HepG2 (cell line): ENCODE results near the gene CDK3. TPM values are rescaled to one million over a fixed set of nuclear protein-coding genes. Genes with fewer than 3 reads are reported as not detected.

ENCODE experiments used
- ARNTL ChIP-seq: sonication (generic); formaldehyde crosslinking; IDR thresholded peaks from 2 replicates; pipeline ENCODE4 v1.4.0; 2020; ENCODE audit warnings: mild to moderate bottlenecking, missing genetic modification reagents
- CENPX ChIP-seq: sonication (generic); formaldehyde crosslinking; IDR thresholded peaks from 2 replicates; pipeline ENCODE4 v1.9.0; 2021; ENCODE audit warnings: mild to moderate bottlenecking, missing genetic modification reagents, moderate library complexity
- MBD4 ChIP-seq: IDR thresholded peaks from 2 replicates; pipeline ENCODE4 v1.6.1; 2012; ENCODE audit warnings: low read length, inconsistent platforms, borderline replicate concordance
- MEIS1 ChIP-seq: sonication (generic); formaldehyde crosslinking; IDR thresholded peaks from 2 replicates; pipeline ENCODE4 v1.9.0; 2021; ENCODE audit warnings: mild to moderate bottlenecking, missing genetic modification reagents, moderate library complexity, borderline replicate concordance
- NFIB ChIP-seq: sonication (generic); formaldehyde crosslinking; IDR thresholded peaks from 2 replicates; pipeline ENCODE4 v1.9.0; 2021; ENCODE audit warnings: missing genetic modification reagents, mild to moderate bottlenecking, borderline replicate concordance
- NFYB ChIP-seq: sonication (generic); formaldehyde crosslinking; IDR thresholded peaks from 2 replicates; pipeline ENCODE4 v1.4.0; 2020; ENCODE audit warnings: missing genetic modification reagents
- SMC3 ChIP-seq: IDR thresholded peaks from 2 replicates; pipeline ENCODE4 v1.6.1; 2011; ENCODE audit warnings: low read length, improper control_type of control experiment
- SP2 ChIP-seq: sonication (generic); formaldehyde crosslinking; IDR thresholded peaks from 2 replicates; pipeline ENCODE4 v1.5.1; 2020; ENCODE audit warnings: mild to moderate bottlenecking, missing genetic modification reagents
- TCF7 ChIP-seq: sonication (generic); IDR thresholded peaks from 2 replicates; pipeline ENCODE4 v1.6.1; 2016; ENCODE audit warnings: antibody characterized with exemption, low read depth
- ZBTB14 ChIP-seq: sonication (generic); formaldehyde crosslinking; IDR thresholded peaks from 2 replicates; pipeline ENCODE4 v1.4.0; 2020; ENCODE audit warnings: missing genetic modification reagents
- ZNF232 ChIP-seq: sonication (generic); formaldehyde crosslinking; IDR thresholded peaks from 2 replicates; pipeline ENCODE4 v1.4.0; 2020; ENCODE audit warnings: missing genetic modification reagents, borderline replicate concordance
- ZNF282 ChIP-seq: fragments of 450-650 bp; IDR thresholded peaks from 2 replicates; pipeline ENCODE4 v1.6.1; 2018; ENCODE audit not compliant: partially characterized antibody
- ZNF441 ChIP-seq: sonication (generic); formaldehyde crosslinking; IDR thresholded peaks from 2 replicates; pipeline ENCODE4 v1.7.0; 2021; ENCODE audit warnings: missing genetic modification reagents, borderline replicate concordance
- ZNF501 ChIP-seq: sonication (generic); formaldehyde crosslinking; IDR thresholded peaks from 2 replicates; pipeline ENCODE4 v1.5.1; 2020; ENCODE audit warnings: mild to moderate bottlenecking, moderate library complexity, missing genetic modification reagents
- ZNF563 ChIP-seq: sonication (generic); formaldehyde crosslinking; IDR thresholded peaks from 2 replicates; pipeline ENCODE4 v1.8.0; 2022; ENCODE audit warnings: mild to moderate bottlenecking, moderate library complexity, missing genetic modification reagents
- ZNF747 ChIP-seq: sonication (generic); formaldehyde crosslinking; IDR thresholded peaks from 2 replicates; pipeline ENCODE4 v1.8.1; 2023; ENCODE audit warnings: missing genetic modification reagents, mild to moderate bottlenecking, borderline replicate concordance
- ZNF879 ChIP-seq: sonication (generic); formaldehyde crosslinking; IDR thresholded peaks from 2 replicates; pipeline ENCODE4 v1.8.1; 2023; ENCODE audit warnings: missing genetic modification reagents
- polyA plus RNA-seq, 8 experiments: library from polyadenylated mRNA; depleted of rRNA in 3 of 8; stranded (reverse) in 7 of 8; unstranded in 1 of 8; fragments of >200 nt; fragmentation: Illumina TruSeq in 4 of 8; extraction: Trizol in 4 of 8; gene quantifications; 2 replicates each; pipeline versions ENCODE4 v1.2.1 to v1.2.3, GENCODE V29; 2011 to 2016; ENCODE audit warnings: low read depth in 4 of 8, missing spikeins in 1 of 8, mixed read lengths in 1 of 8; ENCODE audit not compliant: insufficient read depth in 1 of 8
- total RNA-seq, 5 experiments: library from RNA; depleted of rRNA; stranded (reverse); fragments of >200 nt; fragmentation: Illumina TruSeq; extraction: Trizol; gene quantifications; 2 replicates each; pipeline ENCODE4 v1.2.3, GENCODE V29; 2016; ENCODE audit warnings: low read depth in 1 of 5
- TF ChIP-seq, protein P1 (sequence below): sonication (generic); formaldehyde crosslinking; IDR thresholded peaks from 2 replicates; pipeline ENCODE4 v1.4.0; 2020; ENCODE audit warnings: missing genetic modification reagents, borderline replicate concordance
- TF ChIP-seq, protein P2 (sequence below): sonication (generic); formaldehyde crosslinking; IDR thresholded peaks from 2 replicates; pipeline ENCODE4 v1.5.1; 2020; ENCODE audit warnings: mild to moderate bottlenecking, missing genetic modification reagents, borderline replicate concordance
- TF ChIP-seq, protein P3 (sequence below): IDR thresholded peaks from 2 replicates; pipeline ENCODE4 v1.6.1; 2016; ENCODE audit warnings: low read depth

The CDK3 gene
- total and polyA plus RNA-seq, 2 of the 13 experiments (the other 11 are each of a cell fraction or from before 2014, with no cell fraction given) = 5.8 to 11.4 TPM

- TF ChIP-seq ZBTB14 = no peak; the same call in 1 of the 2 replicates
- TF ChIP-seq MEIS1 (CRISPR knock-in tag) = peak; percentile 92; the same call in 1 of the 2 replicates
- TF ChIP-seq ARNTL (CRISPR knock-in tag) = peak; percentile 96
- no peak for TF ChIP-seq CENPX (CRISPR knock-in tag)
- no peak for TF ChIP-seq MBD4
- peak; percentile 84 for TF ChIP-seq SP2 (CRISPR knock-in tag)
- TF ChIP-seq, protein P1, sequence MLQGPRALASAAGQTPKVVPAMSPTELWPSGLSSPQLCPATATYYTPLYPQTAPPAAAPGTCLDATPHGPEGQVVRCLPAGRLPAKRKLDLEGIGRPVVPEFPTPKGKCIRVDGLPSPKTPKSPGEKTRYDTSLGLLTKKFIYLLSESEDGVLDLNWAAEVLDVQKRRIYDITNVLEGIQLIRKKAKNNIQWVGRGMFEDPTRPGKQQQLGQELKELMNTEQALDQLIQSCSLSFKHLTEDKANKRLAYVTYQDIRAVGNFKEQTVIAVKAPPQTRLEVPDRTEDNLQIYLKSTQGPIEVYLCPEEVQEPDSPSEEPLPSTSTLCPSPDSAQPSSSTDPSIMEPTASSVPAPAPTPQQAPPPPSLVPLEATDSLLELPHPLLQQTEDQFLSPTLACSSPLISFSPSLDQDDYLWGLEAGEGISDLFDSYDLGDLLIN (CRISPR knock-in tag) = peak; percentile 88; the same call in 1 of the 2 replicates
- TF ChIP-seq, protein P2, sequence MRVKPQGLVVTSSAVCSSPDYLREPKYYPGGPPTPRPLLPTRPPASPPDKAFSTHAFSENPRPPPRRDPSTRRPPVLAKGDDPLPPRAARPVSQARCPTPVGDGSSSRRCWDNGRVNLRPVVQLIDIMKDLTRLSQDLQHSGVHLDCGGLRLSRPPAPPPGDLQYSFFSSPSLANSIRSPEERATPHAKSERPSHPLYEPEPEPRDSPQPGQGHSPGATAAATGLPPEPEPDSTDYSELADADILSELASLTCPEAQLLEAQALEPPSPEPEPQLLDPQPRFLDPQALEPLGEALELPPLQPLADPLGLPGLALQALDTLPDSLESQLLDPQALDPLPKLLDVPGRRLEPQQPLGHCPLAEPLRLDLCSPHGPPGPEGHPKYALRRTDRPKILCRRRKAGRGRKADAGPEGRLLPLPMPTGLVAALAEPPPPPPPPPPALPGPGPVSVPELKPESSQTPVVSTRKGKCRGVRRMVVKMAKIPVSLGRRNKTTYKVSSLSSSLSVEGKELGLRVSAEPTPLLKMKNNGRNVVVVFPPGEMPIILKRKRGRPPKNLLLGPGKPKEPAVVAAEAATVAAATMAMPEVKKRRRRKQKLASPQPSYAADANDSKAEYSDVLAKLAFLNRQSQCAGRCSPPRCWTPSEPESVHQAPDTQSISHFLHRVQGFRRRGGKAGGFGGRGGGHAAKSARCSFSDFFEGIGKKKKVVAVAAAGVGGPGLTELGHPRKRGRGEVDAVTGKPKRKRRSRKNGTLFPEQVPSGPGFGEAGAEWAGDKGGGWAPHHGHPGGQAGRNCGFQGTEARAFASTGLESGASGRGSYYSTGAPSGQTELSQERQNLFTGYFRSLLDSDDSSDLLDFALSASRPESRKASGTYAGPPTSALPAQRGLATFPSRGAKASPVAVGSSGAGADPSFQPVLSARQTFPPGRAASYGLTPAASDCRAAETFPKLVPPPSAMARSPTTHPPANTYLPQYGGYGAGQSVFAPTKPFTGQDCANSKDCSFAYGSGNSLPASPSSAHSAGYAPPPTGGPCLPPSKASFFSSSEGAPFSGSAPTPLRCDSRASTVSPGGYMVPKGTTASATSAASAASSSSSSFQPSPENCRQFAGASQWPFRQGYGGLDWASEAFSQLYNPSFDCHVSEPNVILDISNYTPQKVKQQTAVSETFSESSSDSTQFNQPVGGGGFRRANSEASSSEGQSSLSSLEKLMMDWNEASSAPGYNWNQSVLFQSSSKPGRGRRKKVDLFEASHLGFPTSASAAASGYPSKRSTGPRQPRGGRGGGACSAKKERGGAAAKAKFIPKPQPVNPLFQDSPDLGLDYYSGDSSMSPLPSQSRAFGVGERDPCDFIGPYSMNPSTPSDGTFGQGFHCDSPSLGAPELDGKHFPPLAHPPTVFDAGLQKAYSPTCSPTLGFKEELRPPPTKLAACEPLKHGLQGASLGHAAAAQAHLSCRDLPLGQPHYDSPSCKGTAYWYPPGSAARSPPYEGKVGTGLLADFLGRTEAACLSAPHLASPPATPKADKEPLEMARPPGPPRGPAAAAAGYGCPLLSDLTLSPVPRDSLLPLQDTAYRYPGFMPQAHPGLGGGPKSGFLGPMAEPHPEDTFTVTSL (CRISPR knock-in tag) = peak; percentile 81; the same call in 1 of the 2 replicates
- TF ChIP-seq ZNF563 (CRISPR knock-in tag) = peak; percentile 45; the same call in 1 of the 2 replicates
- peak; percentile 3; the same call in 1 of the 2 replicates for TF ChIP-seq TCF7
- TF ChIP-seq ZNF441 (CRISPR knock-in tag) = peak; percentile 94; the same call in 1 of the 2 replicates
- no peak for TF ChIP-seq ZNF282
- TF ChIP-seq NFIB (CRISPR knock-in tag) = no peak
- peak; percentile 95; the same call in 1 of the 2 replicates for TF ChIP-seq ZNF879 (CRISPR knock-in tag)
- TF ChIP-seq ZNF747 (CRISPR knock-in tag) = no peak; the same call in 1 of the 2 replicates
- TF ChIP-seq ZNF501 (CRISPR knock-in tag) = peak; percentile 81
- no peak for TF ChIP-seq SMC3
- TF ChIP-seq NFYB (CRISPR knock-in tag) = peak; percentile 79
- TF ChIP-seq, protein P3, sequence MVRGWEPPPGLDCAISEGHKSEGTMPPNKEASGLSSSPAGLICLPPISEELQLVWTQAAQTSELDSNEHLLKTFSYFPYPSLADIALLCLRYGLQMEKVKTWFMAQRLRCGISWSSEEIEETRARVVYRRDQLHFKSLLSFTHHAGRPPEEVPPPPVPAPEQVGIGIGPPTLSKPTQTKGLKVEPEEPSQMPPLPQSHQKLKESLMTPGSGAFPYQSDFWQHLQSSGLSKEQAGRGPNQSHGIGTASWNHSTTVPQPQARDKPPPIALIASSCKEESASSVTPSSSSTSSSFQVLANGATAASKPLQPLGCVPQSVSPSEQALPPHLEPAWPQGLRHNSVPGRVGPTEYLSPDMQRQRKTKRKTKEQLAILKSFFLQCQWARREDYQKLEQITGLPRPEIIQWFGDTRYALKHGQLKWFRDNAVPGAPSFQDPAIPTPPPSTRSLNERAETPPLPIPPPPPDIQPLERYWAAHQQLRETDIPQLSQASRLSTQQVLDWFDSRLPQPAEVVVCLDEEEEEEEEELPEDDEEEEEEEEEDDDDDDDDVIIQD (CRISPR knock-in tag) = peak; percentile 72
- TF ChIP-seq ZNF232 (CRISPR knock-in tag) = no peak; the same call in none of the 2 replicates
Measured at GRCh38 chr17:75978938-75979704, 21.5 kb upstream of the CDK3 start, which contains the start of the genes ACOX1 and TEN1 (continued).
